NOMO-1 treated with dmso at 0.1 percent for 144 hours (cell line): ENCODE measurements around the gene ADAM8.
A peak's percentile ranks its signal among the peaks of the same experiment; 100 is the strongest.

Experiments
- DNase-seq: peaks from one replicate; lab custom pipeline; 2025; ENCODE audit not compliant: unreplicated experiment; lab: John Stamatoyannopoulos, UW

Gene ADAM8

GRCh38 chr10:133309100-133309719 lies 32.5 kb upstream of the ADAM8 start:
- peak; percentile 76 for DNase-seq

- DNase-seq: peak; percentile 66
These were observed 31.9 kb upstream of the ADAM8 start, which contains the start of the genes TUBGCP2 and ZNF511 for GRCh38 chr10:133308421-133309099. TUBGCP2 (minus strand) TSS chr10:133308872; CDS start chr10:133302941, 5,931 bp downstream. ZNF511 (plus strand) TSS chr10:133308914; CDS start chr10:133308944, 30 bp downstream.

DNA sequence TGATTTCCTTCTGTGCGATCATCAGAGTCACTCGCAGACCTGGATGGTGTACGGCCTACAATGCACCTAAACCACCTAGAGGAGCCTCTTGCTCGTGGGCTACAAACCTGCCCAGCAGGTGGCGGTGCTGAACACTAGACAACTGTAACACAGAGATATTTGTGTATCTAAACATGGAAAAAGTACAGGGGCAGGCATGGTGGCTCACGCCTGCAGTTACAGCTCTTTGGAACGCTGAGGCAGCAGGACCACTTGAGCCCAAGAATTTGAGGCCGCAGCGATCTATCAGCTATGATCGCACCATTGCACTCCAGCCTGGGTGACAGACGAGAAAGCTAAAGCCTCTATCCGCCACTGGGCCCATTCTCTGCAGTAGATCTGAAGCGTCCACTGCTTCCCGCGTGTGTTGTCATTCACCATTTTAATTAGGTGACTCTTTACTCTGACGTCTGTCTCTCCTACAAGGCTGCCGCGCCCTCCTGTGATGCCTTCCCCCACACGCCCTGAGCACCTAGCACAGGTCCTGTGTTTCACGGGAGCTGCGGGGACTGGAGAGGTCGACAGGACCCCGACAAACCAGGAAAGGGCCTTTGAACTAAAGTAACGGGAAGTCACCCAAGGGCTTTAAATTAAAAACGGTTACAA lies 31.2 kb upstream of the ADAM8 start:
- peak; percentile 18 for DNase-seq

DNA sequence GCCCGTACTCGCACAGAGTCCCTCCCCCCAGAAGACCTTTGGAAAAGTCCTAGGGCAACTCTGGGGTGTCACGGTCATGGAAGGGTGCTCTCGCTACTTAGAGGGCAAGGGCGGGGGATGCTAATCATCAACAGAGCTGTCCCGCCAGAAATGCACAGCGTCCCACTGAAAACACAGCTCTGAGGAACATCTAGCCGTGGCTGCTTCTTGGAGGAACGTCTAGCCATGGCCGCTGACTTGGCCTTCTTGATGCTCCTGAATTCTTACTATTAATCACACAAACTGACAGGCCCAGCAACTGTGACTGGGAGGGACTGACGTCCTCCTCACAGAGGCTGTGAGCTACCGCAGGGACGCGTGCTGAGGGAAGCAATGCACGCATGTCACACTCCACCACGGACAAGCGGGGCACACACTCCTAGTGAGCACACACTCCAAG lies 30.3 kb upstream of the ADAM8 start:
- no peak for DNase-seq

DNA sequence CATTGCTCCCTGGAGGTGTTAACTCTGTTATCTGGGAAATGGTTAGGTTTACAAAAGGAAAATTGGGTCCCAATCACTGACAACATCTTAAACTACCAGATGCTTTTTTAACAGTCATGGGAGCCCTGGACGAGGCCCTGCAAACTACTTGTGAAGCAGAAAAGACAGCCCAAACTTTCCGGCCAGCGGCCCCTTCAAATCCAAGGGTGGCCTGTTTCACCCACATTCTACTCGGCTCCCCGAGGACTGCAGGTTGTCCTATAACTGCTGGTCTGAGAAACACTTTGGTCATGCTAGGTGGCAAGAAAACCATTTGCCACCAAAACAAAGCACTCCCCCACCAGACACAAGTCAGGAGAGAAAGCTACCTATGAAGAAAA lies 29.4 kb upstream of the ADAM8 start:
- DNase-seq: no peak

DNA sequence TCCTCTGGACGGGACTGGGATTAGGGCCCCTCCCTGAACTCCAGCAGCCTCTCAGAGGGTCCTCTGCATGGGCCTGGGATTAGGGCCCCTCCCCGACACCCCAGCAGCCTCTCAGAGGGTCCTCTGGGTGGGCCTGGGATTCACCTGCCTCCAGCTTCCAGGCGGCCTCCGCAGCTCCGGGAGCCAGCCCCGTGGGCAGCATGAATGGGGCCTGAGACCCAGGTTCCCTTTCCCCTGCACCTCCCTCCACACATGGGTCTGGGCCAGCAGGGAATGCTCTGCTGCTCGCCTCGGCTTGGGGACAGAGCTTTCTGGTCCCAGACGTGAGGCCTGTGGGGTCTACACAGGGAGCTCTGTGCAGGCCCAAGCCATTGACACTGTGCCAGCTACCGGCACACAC lies 26.5 kb upstream of the ADAM8 start:
- no peak for DNase-seq

DNA sequence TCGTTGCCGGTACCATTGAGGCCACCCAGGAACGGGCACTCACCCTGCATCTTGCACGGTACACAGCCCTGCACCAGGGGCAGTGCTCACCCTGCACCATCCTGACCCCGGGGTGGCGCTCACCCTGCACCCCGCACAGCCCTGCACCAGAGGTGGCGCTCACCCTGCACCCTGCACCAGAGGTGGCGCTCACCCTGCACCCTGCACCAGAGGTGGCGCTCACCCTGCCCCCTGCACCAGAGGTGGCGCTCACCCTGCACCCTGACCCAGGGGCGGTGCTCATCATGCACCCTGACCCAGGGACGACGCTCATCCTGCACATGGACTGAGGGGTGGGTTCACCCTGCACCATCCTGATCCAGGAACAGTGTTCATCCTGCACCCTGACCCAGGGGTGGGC lies 25.6 kb upstream of the ADAM8 start:
- no peak for DNase-seq

DNA sequence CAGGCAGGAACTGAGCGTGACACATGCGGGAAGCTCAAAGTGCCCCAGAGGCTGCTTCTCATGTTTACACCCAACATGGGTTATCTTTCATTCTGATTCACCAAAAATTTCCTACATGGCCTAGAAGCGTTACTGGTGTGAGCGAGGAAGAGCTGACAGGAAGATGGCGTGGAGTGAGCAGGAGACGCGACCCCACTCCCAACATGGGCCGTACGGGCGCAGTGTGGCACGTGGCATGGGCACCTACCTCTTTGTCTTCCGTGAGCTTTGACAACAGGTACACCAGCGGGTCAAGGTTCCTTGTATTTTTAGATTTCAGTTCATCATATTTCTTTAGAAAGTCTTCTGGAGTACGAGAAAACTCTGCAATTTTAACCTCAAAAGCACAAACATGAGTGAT lies 23.1 kb upstream of the ADAM8 start:
- no peak for DNase-seq

- no peak for DNase-seq
These were observed 22.6 kb upstream of the ADAM8 start for GRCh38 chr10:133299224-133299623.

DNA sequence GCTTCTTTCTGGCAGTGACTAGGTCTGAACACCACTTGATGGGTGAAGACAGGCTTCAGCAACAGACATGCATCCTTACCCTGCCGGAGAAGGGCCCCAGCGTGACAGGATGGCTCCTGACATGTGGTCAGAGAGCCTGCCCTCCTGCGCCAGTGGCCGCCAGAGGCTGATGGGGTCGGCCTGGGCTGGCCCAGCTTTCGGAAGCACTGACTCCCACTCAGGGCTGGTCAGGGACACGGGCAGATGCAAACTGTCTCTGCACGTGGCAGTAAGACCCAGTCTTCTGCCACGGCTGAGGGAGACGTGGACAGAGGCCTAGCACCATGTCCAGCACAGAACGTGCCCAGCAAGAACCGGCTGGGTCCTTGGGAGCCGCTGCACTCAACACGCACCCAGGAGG lies 21.8 kb upstream of the ADAM8 start:
- no peak for DNase-seq

DNA sequence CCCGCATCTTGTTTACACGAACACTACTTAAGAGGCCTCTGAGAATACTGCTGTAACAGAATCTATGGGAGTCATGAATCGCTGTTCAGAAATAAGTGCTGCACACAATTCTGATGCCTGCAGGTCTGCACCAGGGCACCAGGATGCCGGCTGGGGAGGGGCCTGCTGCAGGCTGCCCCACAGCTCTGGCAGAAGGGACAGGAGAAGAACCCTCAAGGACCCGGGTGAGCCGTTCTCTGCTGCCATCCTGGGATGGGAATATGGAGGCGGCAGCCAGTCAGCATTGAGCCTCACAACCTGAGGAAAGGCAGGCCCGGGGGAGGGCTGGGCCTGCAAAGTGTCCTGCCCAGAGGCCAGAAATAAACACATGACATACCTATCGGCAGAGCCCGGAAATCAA lies 20.8 kb upstream of the ADAM8 start:
- no peak for DNase-seq

DNA sequence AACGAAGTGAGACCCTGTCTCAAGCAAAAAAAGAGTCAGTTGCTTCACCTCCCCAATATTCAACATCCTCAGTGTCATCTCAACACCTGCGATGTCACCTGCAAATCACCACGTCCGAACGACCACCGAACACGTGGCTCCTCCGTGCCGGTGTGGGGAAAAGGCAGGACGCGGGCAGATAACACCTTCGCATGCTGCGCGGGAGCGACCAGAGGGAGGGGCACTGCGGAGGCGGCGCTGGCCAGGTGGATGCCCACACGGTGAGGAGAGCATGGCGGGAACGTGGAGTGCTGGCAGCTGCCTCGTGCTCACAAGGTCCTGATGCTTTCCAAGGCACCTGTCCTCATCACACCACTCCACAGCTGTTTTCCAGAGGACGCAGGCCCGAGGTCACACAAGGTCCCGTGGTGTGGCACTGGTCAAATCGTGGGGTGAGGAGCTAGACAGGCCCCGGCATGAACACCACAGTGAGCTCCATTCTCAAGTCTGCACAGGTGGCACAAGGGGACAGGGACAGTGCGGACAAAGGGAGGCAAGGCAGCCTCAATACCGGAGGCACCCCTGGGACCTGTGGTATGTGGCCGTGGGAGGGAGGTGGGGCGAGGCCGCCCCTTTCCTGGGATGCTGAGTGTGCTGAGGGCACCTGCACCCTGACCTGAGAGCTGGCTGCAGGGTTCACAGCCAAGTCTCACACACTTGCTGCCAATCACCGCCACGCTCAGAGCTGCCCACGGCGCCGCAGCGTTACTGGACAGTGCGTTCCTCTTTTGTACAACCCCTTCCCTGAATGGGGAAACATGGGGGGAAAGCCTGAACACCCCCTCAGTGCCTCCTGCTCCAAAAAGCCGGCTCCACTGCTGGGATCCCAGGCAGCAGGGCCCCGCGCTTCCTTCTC lies 19.0 kb upstream of the ADAM8 start:
- no peak for DNase-seq

GRCh38 chr10:133294189-133294588 lies 17.5 kb upstream of the ADAM8 start:
- DNase-seq: no peak

- no peak for DNase-seq
These were observed 17.1 kb upstream of the ADAM8 start for GRCh38 chr10:133293810-133294119.

DNA sequence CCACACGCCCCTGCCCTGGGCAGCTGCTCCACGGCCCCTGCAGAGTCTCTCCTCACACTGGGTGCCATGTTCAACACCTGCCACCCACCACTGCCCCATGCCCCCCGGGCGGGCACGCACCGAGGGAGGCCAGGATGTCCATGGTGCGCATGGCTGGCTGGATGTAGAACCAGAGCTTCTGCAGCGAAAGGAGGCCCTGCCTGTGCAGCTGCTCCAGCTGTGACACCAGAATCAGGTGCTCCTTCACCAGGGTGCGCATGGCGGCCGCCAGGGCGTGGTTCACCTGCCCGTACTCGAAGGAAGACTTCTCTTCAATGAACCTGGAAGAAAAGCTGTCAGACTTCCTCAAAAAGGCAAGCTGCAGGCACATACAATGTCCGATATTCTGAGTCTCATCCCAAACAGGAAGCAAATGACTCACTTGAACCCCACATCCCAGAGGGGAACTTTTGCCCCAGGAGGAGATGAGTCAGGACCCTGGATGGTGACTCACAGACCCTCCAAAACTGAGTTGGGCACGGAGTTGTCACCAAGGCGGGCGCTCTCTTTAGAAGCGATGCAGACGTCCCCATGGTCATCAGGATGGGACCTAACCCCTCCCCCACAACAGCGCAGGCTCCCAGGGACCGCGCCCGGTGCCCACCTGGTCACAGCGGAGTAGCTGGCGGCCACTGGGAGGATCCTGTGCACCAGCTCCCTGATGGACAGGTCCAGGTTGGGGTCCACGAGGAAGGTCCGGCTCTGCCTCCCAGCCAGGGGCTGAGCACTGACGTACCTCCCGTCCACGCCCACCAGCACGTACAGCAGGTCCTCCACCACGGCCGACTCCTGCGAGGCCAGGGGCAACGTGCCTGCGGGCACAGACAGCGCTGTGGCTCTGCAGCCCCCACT lies 16.5 kb upstream of the ADAM8 start:
- DNase-seq: peak; percentile 16

DNA sequence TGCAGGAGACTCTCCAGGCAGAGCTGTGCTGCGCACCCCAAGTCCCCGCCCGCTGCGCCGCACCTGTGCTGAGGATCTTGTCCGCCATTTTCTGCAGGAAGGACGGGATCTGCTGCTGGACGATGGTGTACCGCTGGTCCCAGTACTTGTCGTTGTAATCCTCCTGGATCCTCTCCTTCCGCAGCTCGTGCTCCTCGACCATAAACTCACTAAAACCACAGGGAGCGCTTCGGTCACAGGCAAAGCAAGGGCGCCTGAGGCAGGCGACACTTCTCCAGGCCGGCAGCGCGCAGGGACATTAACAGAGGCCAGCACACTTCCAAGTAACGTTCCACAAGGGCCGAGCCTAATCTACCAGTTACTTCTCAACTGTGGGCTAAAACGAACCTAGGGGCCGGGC lies 13.1 kb upstream of the ADAM8 start:
- no peak for DNase-seq

GRCh38 chr10:133287832-133288500 lies 11.3 kb upstream of the ADAM8 start:
- DNase-seq: no peak

- no peak for DNase-seq
These were observed 9.7 kb upstream of the ADAM8 start for GRCh38 chr10:133286366-133286765.

DNA sequence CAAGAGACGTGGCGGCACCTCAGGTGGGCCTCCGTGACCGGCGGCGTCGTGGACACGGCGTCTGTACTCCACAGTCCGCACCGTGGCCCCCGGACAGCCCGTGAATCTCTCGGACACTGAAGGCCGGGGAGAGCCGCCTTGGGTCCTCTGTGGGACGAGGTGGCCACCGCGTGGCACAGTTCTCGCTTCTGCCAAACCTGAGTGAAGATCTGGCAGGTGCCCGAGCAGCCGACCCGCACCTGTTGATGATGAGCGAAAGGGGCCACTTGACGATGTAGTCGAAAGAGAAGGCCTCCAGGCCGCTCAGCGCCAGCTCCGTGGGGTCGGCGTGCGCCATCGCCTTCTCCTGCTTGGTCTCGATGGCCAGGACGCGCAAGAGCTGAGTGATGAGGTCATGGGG lies 8.5 kb upstream of the ADAM8 start:
- no peak for DNase-seq

GRCh38 chr10:133283931-133284330 lies 7.3 kb upstream of the ADAM8 start:
- DNase-seq: no peak
